HG02885 (cell line): Measurements from ENCODE around the gene SLC4A1.
"Not testable (repeated sequence)": the region's sequence is repeated elsewhere in the genome, so short reads cannot be mapped to it uniquely, and the experiment has no call there.

Experiments used
- ATAC-seq: cut with Tn5 transposase; IDR thresholded peaks from one replicate; pipeline ENCODE4 v1.9.1; 2021; ENCODE audit warnings: mild to moderate bottlenecking; ENCODE audit not compliant: unreplicated experiment, poor library complexity

Gene SLC4A1

DNA sequence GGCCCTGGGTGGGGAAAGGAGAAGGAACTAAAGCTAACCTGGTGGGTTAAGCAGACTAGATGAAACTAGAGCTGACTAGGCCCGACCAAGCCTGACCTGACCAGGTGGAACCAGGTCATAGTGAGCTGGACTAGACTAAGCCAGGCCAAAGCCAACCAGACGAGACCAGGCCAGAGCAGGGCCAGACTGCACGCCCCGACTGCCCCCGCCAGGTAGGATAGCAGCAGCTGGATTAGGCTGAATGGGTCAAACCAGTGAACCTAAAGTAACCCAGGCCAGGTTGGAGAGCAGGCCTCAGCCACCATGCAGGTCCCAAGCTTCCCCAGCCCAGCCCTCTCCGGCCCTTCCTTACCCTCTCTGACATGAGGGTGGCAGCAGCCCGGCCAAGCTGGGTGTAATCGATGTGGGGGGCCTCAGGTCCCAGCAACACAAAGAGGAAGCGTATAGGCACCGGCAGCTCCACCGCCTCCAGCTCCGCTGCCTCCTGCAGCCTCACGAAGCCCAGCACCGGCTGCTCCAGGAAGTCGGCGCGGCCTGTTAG lies 9.1 kb downstream of the SLC4A1 start:
- no peak for ATAC-seq

GRCh38 chr17:44257815-44258760 lies 9.8 kb downstream of the SLC4A1 start:
- ATAC-seq = no peak

- ATAC-seq = no peak
These were observed 11.3 kb downstream of the SLC4A1 start for GRCh38 chr17:44256671-44257070.

DNA sequence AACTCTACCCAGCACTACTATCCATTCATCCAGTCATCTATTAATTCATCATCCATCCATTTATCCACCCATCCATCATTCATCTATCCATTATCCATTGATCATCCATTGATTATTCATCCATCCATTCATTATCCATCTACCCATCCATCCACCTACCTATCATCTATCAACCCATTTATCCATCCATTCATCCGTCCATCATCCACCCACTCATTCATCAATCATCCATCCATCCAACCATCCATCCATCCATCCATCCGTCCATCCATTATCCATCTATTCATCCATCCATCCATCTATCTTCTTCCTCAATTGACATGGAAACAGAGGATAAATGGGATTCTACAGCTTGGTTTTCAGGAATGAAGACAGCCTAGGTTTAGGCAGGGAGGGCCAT lies 12.0 kb downstream of the SLC4A1 start:
- ATAC-seq = no peak

- no peak for ATAC-seq
These were observed 13.4 kb downstream of the SLC4A1 start for GRCh38 chr17:44254361-44255095.

DNA sequence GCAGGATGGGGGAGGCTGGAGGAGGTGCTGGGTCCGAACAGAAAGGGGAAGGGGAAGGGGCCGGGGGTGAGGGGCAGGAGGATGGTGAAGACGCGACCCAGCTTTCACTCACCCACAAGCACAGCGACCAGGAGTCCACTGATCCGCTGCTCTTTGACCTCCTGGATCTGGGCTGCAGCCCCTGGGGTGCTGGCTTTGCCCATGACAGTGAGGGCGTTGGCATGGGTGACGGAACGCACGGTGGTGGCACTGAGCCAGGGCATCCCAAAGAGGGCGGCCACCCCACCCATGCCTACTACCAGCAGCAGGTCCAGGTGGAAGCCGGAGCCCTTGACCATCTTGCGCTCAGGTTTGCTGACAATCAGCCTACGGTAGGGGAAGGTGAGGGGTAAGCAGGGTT lies 14.9 kb downstream of the SLC4A1 start:
- ATAC-seq = no peak

GRCh38 chr17:44251062-44251461 lies 16.9 kb downstream of the SLC4A1 start:
- no peak for ATAC-seq

GRCh38 chr17:44249501-44250246 lies 18.3 kb downstream of the SLC4A1 start:
- no peak for ATAC-seq

DNA sequence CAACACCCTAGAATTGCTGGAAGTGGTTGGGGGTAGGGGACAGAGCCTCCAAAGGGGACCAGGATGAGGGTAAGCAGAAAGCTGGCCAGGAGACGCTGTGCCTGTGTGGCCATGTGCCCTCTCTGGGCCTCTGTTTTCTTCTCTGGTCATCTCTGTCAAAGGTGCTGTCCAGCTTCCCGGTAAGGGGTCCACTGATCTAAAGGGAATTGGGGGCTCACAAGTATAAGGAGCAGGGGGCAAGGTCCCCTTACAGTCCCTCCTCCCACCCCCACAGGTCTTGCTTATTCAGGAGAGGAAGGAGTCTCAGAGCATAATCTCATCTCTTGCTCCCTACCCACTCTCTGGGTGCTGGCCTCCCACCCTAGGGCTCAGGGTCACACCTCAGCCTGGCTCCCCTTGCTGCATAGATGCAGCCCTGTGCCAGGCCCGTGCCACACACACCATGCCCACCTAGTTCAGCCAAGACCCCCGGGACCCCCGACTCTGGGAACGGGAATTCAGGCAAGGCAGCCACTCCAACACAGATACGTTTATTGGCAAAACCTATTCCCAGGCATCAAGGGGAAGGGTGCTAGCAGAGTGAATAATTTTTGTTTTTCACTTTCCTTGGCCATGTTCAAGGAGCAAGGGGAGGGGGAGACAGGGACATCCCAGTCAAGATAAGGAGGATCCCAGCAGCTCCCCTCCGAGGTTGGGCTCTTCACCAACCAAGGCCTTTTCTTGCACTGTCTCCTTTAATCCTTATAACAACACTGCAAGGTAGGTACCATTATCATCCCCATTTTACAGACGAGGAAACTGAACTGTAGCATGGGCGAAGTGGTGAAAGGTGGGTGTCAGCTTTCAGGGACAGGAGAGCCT lies 19.8 kb downstream of the SLC4A1 start:
- no peak for ATAC-seq

- no peak for ATAC-seq
These were observed 20.5 kb downstream of the SLC4A1 start for GRCh38 chr17:44247440-44247841.

DNA sequence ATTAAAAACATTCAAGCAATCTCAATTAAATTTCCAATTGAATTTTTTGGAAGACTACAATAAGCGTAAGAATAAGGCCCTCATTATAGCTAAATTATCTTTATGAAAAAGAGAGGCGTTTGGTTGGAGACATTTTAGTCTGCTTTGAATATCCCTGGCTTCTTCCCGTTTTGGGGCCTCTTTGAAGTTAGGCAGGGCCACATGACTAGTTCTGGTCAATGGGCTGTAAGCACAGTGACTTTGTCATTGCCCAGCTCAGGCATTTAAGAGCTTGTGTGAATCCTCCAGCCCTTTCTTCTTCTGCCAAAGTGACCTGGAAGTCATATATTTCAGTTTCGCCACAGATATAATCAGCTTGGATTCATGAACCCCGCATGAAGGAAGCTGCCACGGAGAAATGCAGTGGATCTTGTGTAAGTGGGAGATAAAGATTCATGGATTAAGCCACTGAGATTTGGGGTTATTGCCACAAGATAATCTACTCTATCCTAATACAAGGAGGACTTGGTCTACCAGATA lies 26.8 kb downstream of the SLC4A1 start:
- no peak for ATAC-seq

GRCh38 chr17:44237886-44238285 lies 30.0 kb downstream of the SLC4A1 start:
- not testable (repeated sequence) for ATAC-seq

DNA sequence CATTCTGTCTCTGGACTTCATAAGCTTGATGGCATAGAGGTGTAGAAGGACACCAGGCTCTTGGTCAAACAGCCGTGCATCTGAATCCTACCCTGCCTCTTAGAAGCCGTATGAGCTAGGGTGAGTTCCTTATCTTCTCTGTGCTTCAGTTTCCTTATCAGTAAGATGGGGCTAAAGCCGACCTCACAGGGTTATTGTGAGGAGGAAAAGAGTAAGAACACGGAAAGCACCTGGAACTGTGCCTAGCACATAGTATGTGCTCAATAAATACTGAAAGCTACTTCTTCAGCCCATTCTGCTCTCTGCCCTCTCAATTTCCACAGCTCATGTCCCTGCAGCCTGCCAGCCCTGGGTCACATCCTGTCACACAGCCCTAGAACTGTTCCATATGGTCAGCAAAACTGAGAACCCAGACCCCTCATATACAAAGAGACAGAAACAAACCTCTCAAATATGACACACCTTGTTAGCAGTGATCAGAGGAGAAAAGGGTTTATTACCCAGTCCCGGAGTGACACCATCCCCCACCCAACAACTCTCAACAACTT lies 31.4 kb downstream of the SLC4A1 start:
- no peak for ATAC-seq

- ATAC-seq = no peak
These were observed 32.4 kb downstream of the SLC4A1 start for GRCh38 chr17:44235583-44235936.

DNA sequence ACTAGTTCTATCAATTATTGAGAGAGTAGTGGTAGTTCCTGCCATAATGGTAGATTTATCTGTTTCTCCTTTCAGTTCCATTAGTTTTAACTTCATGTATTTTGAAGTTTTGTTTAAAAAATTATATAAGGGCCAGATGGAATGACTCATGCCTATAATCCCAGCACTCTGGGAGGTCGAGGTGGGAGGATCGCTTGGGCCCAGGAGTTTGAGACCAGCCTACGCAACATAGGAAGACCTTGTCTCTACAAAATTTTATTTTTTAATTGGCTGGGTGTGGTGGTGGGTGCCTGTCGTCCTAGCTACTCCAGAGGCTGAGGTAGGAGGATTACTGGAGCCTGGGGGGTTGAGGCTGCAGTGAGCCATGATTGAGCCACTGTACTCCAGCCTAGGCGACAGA lies 34.4 kb downstream of the SLC4A1 start:
- no peak for ATAC-seq

DNA sequence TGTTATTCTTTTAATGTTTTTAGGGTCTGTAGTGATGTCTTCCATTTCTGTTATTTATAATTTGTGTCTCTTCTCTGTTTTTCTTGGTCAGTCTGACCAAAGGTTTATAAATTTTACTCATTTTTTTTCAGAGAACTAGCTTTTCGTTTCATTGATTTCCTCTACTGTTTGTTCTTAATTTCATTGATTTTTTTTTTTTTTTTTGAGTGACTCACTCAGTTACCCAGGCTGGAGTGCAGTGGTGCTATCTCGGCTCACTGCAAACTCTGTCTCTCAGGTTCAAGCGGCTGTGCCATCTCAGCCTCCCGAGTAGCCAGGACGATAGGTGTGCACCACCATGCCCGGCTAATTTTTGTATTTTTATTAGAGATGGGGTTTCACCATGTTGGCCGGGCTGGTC lies 35.9 kb downstream of the SLC4A1 start:
- no peak for ATAC-seq

DNA sequence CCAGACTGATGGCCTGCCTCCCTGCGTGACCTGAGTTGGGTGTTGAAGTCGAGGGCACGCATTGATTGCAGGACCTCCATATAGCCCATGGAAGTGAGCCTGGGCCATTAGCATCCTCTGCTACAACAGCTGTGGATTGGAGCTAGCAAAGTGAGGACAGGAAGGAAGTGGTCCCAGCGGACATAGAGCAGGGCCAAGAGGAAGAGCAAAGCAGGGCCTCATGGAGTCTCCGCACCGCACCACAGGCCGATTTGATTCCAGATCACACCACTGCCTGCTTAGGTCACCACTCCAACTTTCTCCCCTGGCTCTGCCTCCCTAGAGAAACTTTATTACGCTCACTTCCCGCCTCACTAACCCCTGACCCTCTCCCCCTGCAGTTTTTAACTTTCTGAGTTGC lies 37.8 kb downstream of the SLC4A1 start:
- no peak for ATAC-seq

DNA sequence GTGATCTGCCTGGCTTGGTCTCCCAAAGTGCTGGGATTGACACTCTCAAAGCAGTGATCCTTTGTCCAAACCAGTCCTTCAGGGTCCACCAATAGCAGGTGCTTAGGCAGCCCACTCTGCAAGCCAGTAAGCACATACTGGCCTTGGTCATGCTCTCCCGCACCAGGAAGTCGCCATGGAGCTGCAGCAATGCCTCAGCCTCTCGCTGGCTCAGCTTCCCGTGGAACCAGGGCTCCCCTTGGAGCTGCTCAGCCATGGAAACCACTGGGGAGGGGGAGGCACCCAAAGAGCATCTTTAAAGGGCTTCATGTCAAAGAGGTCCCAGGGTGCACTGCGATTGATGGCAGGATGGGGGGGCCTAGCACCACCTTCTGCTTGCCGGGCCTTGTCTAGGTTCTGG lies 38.8 kb downstream of the SLC4A1 start:
- no peak for ATAC-seq

GRCh38 chr17:44223541-44224071 lies 44.3 kb downstream of the SLC4A1 start:
- no peak for ATAC-seq
